CD14-positive monocyte (primary cell): ENCODE measurements around the gene DLG4. TPM values are rescaled to one million over a fixed set of nuclear protein-coding genes. Genes with fewer than 3 reads are reported as not detected.
A peak's percentile ranks its signal among the peaks of the same experiment; 100 is the strongest.

Experiments
- DNase-seq, 3 donors: peaks; one replicate each; pipeline ENCODE4 v3.0.0-alpha.2; 2011 to 2022
- H2AFZ ChIP-seq: 2 replicates; pipeline ENCODE4 v1.6.0; 2012; ENCODE audit warnings: mild to moderate bottlenecking, low read depth, low read length, inconsistent platforms; ENCODE audit not compliant: insufficient read depth, poor library complexity, severe bottlenecking
- H3K27ac ChIP-seq, 2 donors: 1 replicate in 1 of 2; 2 replicates in 1 of 2; pipeline ENCODE4 v1.5.1; 2012 to 2013; ENCODE audit warnings: low read length in 2 of 2, control low read depth in 1 of 2, inconsistent platforms in 1 of 2, low read depth in 1 of 2, mild to moderate bottlenecking in 1 of 2
- H3K27me3 ChIP-seq, 2 donors: one replicate each; pipeline versions ENCODE4 v1.6.0 to v1.6.1; 2011 to 2013; ENCODE audit warnings: low read length in 2 of 2; ENCODE audit not compliant: control insufficient read depth in 2 of 2, insufficient read depth in 2 of 2
- H3K36me3 ChIP-seq, 2 donors: replicated peaks in 1 of 2; 1 replicate in 1 of 2; 2 replicates in 1 of 2; pipeline versions ENCODE4 v1.5.1 to v1.6.1; 2012 to 2013; ENCODE audit warnings: low read length in 2 of 2, control low read depth in 1 of 2, inconsistent platforms in 1 of 2, mild to moderate bottlenecking in 1 of 2; ENCODE audit not compliant: insufficient read depth in 2 of 2, control insufficient read depth in 1 of 2
- H3K4me1 ChIP-seq, 2 donors: 1 replicate in 1 of 2; 2 replicates in 1 of 2; pipeline versions ENCODE4 v1.5.1 to v1.6.1; 2012 to 2013; ENCODE audit warnings: low read length in 2 of 2, control low read depth in 1 of 2, inconsistent platforms in 1 of 2, mild to moderate bottlenecking in 1 of 2, moderate library complexity in 1 of 2; ENCODE audit not compliant: insufficient read depth in 2 of 2, control insufficient read depth in 1 of 2
- H3K4me2 ChIP-seq: replicated peaks from 2 replicates; pipeline ENCODE3; 2012; ENCODE audit warnings: low read length, moderate library complexity, mild to moderate bottlenecking; ENCODE audit not compliant: poor library complexity, severe bottlenecking; ENCODE audit errors: extremely low read depth
- H3K4me3 ChIP-seq, 3 experiments: fragments of 200-600 bp in 1 of 3; sonication (generic) in 1 of 3; replicated peaks in 1 of 3; 1 replicate in 2 of 3; 2 replicates in 1 of 3; pipeline ENCODE4 v1.5.1; 2011 to 2013; ENCODE audit warnings: low read length in 3 of 3, mild to moderate bottlenecking in 3 of 3, control low read depth in 2 of 3, low read depth in 2 of 3, inconsistent platforms in 1 of 3, moderate library complexity in 1 of 3
- H3K79me2 ChIP-seq: 2 replicates; pipeline ENCODE4 v1.6.0; 2012; ENCODE audit warnings: mild to moderate bottlenecking, control low read depth, inconsistent platforms, low read length, moderate library complexity; ENCODE audit not compliant: insufficient read depth
- H3K9ac ChIP-seq: 2 replicates; pipeline ENCODE4 v1.6.0; 2017; ENCODE audit warnings: low read length, mild to moderate bottlenecking; ENCODE audit not compliant: insufficient read depth, poor library complexity, severe bottlenecking
- H3K9me3 ChIP-seq, 2 donors: replicated peaks in 1 of 2; 1 replicate in 1 of 2; 2 replicates in 1 of 2; pipeline versions ENCODE4 v1.5.1 to v1.6.1; 2012 to 2013; ENCODE audit warnings: low read length in 2 of 2, control low read depth in 1 of 2; ENCODE audit not compliant: control insufficient read depth in 1 of 2, insufficient read depth in 1 of 2
- H4K20me1 ChIP-seq: 2 replicates; pipeline ENCODE4 v1.6.0; 2012; ENCODE audit warnings: mild to moderate bottlenecking, low read length, control low read depth, moderate library complexity; ENCODE audit not compliant: insufficient read depth
- H3K27ac Mint-ChIP-seq, 7 donors: one replicate each; pipeline ENCODE4 v1.8.0; 2020; ENCODE audit warnings: mild to moderate bottlenecking in 7 of 7, mixed read lengths in 7 of 7, moderate library complexity in 6 of 7, inconsistent platforms in 2 of 7
- H3K27me3 Mint-ChIP-seq, 3 donors: one replicate each; pipeline ENCODE4 v1.8.0; 2021 to 2022; ENCODE audit warnings: low read depth in 3 of 3, mild to moderate bottlenecking in 3 of 3, mixed read lengths in 3 of 3, moderate library complexity in 3 of 3, inconsistent platforms in 1 of 3
- H3K36me3 Mint-ChIP-seq, 2 donors: one replicate each; pipeline ENCODE4 v1.8.0; 2020; ENCODE audit warnings: mixed read lengths in 2 of 2, inconsistent platforms in 1 of 2, mild to moderate bottlenecking in 1 of 2
- H3K4me1 Mint-ChIP-seq: one replicate; pipeline ENCODE4 v1.8.0; 2020; ENCODE audit warnings: mild to moderate bottlenecking, mixed read lengths
- H3K4me3 Mint-ChIP-seq, 2 donors: one replicate each; pipeline ENCODE4 v1.8.0; 2020; ENCODE audit warnings: mild to moderate bottlenecking in 2 of 2, mixed read lengths in 2 of 2, moderate library complexity in 1 of 2
- H3K9me3 Mint-ChIP-seq, 7 donors: one replicate each; pipeline ENCODE4 v1.8.0; 2020 to 2022; ENCODE audit warnings: mixed read lengths in 7 of 7, mild to moderate bottlenecking in 6 of 7, moderate library complexity in 6 of 7, inconsistent platforms in 2 of 7
- WGBS: methylation state at CpG from one replicate; pipeline ENCODE4 v1.1.5; 2013; ENCODE audit warnings: missing lambda C conversion rate; ENCODE audit not compliant: insufficient coverage; 5-methylcytosine and 5-hydroxymethylcytosine counted together
- intact Hi-C, 2 donors: fragments of 100-400 bp; cut with micrococcal nuclease; formaldehyde crosslinking; loops; one replicate each; pipeline versions ENCODE4 v1.15.0 to v1.15.1; 2023
- polyA plus RNA-seq, 3 donors: library from polyadenylated mRNA; depleted of rRNA in 1 of 3; unstranded in 2 of 3; stranded (reverse) in 1 of 3; fragments of 300-500 nt in 2 of 3; fragments of >200 nt in 1 of 3; fragmentation: Illumina TruSeq in 2 of 3; gene quantifications; 1 replicate in 2 of 3; 2 replicates in 1 of 3; pipeline ENCODE4 v1.2.3, GENCODE V29; 2012 to 2021
- TF ChIP-seq, protein P1 (sequence below): fragments of 200-600 bp; IDR thresholded peaks from one replicate; pipeline ENCODE4 v1.8.0; 2022; ENCODE audit warnings: antibody characterized with exemption, mild to moderate bottlenecking

DLG4 gene
- polyA plus RNA-seq, 3 donors, result 0.37 to 42.6 (median 0.39) TPM

DNA sequence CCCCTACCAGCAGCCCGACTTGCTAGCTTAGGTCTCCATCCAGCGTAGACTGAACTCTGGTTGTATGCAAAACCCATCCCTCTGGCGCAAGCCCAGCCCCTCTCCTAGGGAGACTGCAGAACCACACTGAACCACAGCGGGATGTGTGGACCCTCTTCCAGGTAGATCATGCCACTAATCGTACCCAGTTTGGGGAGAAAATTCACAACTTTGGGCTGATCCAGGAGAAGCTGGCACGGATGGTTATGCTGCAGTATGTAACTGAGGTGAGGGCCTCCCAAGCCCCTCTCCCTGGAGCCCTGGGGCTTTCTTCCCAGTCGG is 3.3 kb upstream of the DLG4 start:
- Histone ChIP-seq H3K4me3 (no peak overlapping the region), H3K4me1 (peaks cover 31 to 39% of the 10 kb centered on the region in 2 donors), H3K4me2 (no peak overlapping the region), H4K20me1 (peaks cover 18% of the 10 kb centered on the region), H2AFZ (no peak overlapping the region), H3K9ac (no peak overlapping the region), H3K79me2 (peaks cover 24% of the 10 kb centered on the region), H3K9me3 (no peaks in the 10 kb centered on the region), H3K27me3 (no peaks in the 10 kb centered on the region), H3K27ac (no peak overlapping the region), H3K36me3 (peaks cover 48 to 66% of the 10 kb centered on the region in 2 donors)
- TF ChIP-seq, protein P1, sequence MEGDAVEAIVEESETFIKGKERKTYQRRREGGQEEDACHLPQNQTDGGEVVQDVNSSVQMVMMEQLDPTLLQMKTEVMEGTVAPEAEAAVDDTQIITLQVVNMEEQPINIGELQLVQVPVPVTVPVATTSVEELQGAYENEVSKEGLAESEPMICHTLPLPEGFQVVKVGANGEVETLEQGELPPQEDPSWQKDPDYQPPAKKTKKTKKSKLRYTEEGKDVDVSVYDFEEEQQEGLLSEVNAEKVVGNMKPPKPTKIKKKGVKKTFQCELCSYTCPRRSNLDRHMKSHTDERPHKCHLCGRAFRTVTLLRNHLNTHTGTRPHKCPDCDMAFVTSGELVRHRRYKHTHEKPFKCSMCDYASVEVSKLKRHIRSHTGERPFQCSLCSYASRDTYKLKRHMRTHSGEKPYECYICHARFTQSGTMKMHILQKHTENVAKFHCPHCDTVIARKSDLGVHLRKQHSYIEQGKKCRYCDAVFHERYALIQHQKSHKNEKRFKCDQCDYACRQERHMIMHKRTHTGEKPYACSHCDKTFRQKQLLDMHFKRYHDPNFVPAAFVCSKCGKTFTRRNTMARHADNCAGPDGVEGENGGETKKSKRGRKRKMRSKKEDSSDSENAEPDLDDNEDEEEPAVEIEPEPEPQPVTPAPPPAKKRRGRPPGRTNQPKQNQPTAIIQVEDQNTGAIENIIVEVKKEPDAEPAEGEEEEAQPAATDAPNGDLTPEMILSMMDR, result no peak
- Mint-ChIP-seq H3K27me3 (peaks cover 0 to 2% (median 2%) of the 10 kb centered on the region in 3 donors), H3K27ac (no peak overlapping the region), H3K36me3 (peaks cover 54 to 66% of the 10 kb centered on the region in 2 donors), H3K4me1 (peaks cover 37% of the 10 kb centered on the region), H3K9me3 (peaks cover 0 to 2% (median 0%) of the 10 kb centered on the region in 7 donors), H3K4me3 (no peak overlapping the region)
- intact Hi-C loops, result loop anchor here (5.0 kb wide), 1 partner anchor 74 kb away; no protein-coding TSS in a partner anchor
- WGBS, result 90% methylated on average over 5 of the region's 7 CpGs
- DNase-seq, result no peak

DNA sequence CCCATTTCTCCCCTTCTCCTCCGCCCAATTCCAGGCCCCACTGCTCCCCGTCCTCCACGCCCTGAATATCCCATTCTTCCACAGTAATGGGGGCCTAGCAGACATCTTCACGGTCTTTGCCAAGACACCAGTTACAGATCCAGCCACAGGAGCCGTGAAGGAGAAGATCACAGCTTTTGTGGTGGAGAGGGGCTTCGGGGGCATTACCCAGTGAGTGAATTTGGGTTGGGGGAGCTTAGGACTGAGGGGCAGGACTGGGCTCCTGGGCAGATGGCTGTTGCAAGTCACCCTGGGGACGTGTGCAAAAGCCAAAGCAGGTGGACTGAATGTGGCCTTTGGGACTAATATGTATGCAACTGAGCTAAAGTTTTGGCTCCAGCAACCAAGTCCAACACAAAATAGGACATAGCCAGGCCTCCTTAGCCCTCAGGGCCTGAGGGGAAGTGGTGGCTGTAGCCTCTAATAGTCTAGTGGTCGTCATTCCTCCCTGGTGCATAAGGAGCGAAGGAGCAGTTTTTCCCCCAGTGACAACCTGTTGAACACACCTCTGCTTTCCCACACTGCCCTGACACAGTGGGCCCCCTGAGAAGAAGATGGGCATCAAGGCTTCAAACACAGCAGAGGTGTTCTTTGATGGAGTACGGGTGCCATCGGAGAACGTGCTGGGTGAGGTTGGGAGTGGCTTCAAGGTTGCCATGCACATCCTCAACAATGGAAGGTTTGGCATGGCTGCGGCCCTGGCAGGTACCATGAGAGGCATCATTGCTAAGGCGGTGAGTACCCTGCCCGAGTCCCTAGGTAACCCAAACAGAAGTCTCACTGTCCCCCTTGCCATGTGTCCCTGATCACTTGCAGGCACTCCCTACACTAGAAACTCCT is 2.7 kb upstream of the DLG4 start:
- TF ChIP-seq, protein P1, result no peak
- Histone ChIP-seq H3K4me1 (peaks cover 36 to 43% of the 10 kb centered on the region in 2 donors), H3K27ac (no peak overlapping the region), H4K20me1 (peaks cover 18% of the 10 kb centered on the region), H3K27me3 (no peaks in the 10 kb centered on the region), H3K9me3 (no peaks in the 10 kb centered on the region), H3K79me2 (peaks cover 29% of the 10 kb centered on the region), H3K4me3 (no peak overlapping the region), H3K36me3 (peaks cover 48 to 60% of the 10 kb centered on the region in 2 donors), H3K4me2 (no peak overlapping the region), H3K9ac (no peak overlapping the region), H2AFZ (no peak overlapping the region)
- DNase-seq, result no peak
- peaks cover 0 to 2% (median 0%) of the 10 kb centered on the region in 7 donors for H3K9me3 Mint-ChIP-seq
- 95% methylated on average over 11 of the region's 15 CpGs for WGBS
- peaks cover 42% of the 10 kb centered on the region for H3K4me1 Mint-ChIP-seq
- peaks cover 51 to 60% of the 10 kb centered on the region in 2 donors for H3K36me3 Mint-ChIP-seq
- H3K4me3 Mint-ChIP-seq, result no peak overlapping the region
- peak overlapping the region in 1 of 7 donors; percentile 73 for H3K27ac Mint-ChIP-seq
- intact Hi-C loops, result loop anchor here (5.0 kb wide), 1 partner anchor 75 kb away; no protein-coding TSS in a partner anchor
- H3K27me3 Mint-ChIP-seq, result peaks cover 0 to 2% (median 2%) of the 10 kb centered on the region in 3 donors
